GM12891 (cell line): ENCODE results near the gene ELL3.

Experiments
- PAX5 ChIP-seq: IDR thresholded peaks from 2 replicates; pipeline ENCODE4 v1.6.1; 2011; ENCODE audit warnings: low read length, moderate library complexity, mild to moderate bottlenecking; ENCODE audit not compliant: insufficient read depth, severe bottlenecking
- POLR2A ChIP-seq: IDR thresholded peaks from 2 replicates; pipeline ENCODE4 v1.6.1; 2011; ENCODE audit warnings: low read depth, low read length, control low read depth
- POLR2AphosphoS5 ChIP-seq: IDR thresholded peaks from 2 replicates; pipeline ENCODE4 v1.6.1; 2011; ENCODE audit warnings: low read depth, low read length, control low read depth
- SPI1 ChIP-seq: IDR thresholded peaks from 2 replicates; pipeline ENCODE4 v1.6.1; 2011; ENCODE audit warnings: low read depth, low read length, control low read depth
- TAF1 ChIP-seq: IDR thresholded peaks from 2 replicates; pipeline ENCODE4 v1.6.1; 2011; ENCODE audit warnings: low read depth, low read length, control low read depth

- TF ChIP-seq POLR2A (no peak), TAF1 (no peak), POLR2AphosphoS5 (no peak), PAX5 (no peak), SPI1 (no peak)
Measured at GRCh38 chr15:43749690-43750345, 26.9 kb downstream of the ELL3 start.
